Left renal pelvis (tissue), 4 donors: Measurements from ENCODE around the gene MARK2. TPM values are rescaled to one million over a fixed set of nuclear protein-coding genes. Genes with fewer than 3 reads are reported as not detected.

Experiments
- DNase-seq, 4 donors: peaks; one replicate each; pipeline ENCODE4 v3.0.0-alpha.2; 2013; ENCODE audit warnings: low read depth in 4 of 4, low spot score in 3 of 4
- polyA plus RNA-seq, 4 donors: library from polyadenylated mRNA; unstranded; fragments of 120-200 nt; gene quantifications; one replicate each; pipeline ENCODE4 v1.2.1, GENCODE V29; 2013; ENCODE audit not compliant: insufficient read length in 4 of 4

MARK2 gene
- polyA plus RNA-seq, 4 donors, result 25.7 to 41.3 (median 36.5) TPM

DNA sequence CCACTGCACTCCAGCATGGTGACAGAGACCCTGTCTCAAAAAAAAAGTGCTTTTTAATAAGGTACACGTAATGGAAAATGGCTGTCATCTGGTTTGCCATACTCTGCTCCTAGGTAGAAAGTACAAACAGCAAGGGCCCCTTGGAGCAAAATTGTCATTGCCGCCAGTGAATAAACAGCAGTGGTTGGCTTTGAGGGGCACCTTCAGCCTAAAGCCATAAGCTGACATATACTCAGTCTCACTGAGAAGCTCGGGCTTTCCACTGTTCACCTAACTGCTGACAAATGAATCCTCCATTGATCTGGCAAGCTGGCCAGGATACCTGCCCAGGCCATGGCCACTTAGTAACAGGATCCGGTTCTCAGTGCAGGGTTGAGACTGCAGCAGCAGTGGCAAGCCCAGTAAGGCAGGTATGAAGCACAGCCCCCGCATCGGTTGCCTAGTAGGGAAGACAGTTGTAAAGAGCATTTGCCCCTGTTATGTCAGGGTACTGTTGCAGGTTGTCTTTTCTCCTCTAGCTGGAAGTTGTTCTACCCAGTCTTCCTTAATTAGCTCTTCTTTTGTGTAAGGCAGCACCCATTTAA is 38.8 kb downstream of the MARK2 start:
- DNase-seq, result no peak

DNA sequence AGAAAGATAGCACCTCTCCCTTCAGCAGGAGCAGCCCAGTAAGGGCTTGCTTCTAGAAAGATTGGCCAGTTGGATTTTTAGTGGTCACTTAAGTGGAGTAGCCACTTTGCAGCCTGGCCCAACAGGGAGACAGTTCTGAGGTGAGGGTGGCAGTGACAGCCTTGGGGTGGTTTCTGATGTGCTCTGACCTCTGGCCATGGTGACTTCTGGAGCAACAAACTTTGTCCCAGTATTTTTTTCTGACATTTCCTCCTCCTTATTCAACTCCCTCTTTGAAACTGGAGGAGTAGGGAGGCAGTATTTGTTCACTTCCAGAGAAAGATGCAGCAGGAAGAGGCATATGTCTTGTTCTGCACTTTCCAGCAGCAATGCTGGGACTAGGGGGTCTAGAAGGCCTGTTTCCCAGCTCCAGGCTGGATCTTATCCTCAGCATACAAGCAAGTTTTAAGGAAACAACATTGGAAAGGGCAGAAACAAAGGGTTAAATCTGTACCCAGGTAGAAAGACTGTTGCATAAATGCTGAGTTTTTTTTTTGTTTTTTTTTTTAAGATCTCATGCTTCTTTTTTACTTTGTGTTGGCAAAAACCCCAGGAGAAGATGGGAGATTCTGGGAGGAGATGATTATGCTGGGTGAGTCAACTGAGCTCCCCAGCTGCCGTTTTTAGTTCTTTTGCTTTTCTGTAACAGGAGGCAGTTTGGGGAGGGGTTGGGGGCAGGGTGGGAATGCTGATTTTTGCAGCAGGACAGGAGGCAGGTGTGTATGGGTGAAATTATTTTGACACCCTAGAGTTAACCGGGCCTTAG is 40.9 kb downstream of the MARK2 start:
- no peak for DNase-seq

DNA sequence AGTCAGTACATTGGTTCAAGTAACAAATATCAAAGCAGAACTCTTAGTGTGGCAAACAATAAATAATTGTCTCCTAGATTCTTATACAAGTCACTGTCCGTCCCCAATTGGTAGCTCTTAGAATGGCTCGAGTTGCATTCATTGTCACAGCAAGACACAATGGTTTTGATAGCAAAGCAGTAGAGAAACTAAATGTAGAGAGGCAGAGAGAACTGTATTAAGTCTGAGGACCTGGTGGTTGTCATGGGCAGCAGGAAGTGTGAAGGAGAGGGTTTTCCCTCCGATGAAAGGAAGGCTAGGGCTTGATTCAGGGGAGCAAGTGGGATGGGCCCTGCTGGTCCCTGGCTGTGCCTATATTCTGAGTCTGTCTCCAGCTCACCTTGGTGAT is 41.5 kb downstream of the MARK2 start:
- DNase-seq, result no peak

DNA sequence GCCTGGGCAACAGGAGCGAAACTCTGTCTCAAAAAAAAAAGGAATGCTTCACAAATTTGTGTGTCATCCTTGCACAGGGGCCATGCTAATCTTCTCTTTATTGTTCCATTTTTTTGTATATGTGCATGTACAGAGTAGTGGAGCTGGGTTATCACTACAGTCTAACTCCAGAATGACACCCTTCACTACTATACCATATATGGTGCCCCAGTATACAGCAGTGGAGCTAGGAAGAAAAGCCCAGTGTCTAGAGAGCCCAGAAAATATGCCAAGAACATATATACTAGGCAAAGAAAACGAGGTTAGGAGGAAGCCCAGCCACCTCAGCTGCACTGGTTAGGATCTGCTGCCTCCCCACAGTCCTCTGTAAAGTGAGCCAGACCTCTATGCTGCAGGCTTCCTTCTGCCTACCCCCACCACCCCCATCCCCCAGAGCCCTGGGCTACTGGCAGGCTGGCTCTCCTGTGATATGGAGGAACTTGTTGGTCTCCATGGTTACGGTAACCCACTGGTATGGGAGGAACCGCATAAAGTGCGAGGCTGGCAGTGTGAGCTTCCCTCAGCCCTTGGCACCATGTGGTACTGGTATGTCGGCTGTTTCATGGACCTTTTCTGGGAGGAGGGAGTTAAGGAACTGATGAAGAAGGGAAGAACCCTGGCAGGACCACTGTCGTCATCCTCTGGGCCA is 43.8 kb downstream of the MARK2 start:
- DNase-seq, result no peak

DNA sequence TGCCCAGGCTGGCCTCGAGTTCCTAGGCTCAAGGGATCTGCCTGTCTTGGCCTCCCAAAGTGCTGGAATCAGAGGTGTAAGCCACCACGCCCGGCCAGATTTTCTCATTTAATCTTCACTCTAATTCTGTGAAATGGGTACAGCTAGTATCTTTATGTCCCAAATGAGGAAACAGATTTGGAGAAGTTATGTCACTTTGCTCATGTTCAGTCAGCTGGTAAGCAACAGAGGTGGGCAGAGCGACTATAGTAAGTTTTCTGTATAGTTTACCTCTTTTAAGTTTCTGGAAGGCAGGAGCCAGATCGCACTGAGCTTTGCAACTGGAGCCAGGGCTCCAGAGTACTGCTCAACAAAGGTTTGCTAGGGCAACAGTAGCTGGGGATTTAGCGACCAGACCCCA is 44.9 kb downstream of the MARK2 start:
- no peak for DNase-seq

DNA sequence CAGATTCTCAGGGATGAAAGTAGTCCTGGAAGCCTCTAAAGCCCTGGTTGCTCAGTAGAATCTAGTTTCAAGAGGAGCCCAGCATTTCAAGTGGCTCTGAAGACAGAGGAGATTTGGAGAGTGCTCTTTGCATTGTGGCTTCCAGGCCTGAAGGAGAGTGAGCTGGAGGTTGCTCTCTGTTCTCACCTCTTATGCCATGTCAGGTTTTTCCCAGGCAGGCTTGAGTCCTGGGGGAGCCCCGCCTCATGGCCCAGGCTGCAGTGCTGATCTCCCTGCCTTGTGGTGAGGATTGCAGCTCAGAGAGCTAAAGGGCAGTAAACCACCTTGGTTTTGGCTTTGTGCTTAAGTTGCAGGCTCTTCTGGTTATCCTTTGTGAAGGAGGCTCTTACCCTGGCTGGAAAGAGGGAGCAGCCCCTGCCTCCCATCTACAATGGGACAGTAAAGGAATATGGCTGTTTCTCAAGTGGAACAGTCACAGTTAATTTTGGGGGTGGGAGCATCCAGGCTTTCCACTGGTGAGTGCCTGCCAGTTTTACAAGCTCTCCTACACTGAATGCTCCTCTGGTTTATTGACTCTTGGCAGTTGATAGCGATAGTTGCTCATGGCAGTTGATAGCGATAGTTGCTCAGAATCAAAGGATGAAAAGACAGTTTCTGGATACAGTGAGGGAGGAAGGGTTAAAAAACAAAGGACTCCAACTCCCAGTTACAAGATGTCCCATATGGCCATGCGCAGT is 45.5 kb downstream of the MARK2 start:
- no peak for DNase-seq

DNA sequence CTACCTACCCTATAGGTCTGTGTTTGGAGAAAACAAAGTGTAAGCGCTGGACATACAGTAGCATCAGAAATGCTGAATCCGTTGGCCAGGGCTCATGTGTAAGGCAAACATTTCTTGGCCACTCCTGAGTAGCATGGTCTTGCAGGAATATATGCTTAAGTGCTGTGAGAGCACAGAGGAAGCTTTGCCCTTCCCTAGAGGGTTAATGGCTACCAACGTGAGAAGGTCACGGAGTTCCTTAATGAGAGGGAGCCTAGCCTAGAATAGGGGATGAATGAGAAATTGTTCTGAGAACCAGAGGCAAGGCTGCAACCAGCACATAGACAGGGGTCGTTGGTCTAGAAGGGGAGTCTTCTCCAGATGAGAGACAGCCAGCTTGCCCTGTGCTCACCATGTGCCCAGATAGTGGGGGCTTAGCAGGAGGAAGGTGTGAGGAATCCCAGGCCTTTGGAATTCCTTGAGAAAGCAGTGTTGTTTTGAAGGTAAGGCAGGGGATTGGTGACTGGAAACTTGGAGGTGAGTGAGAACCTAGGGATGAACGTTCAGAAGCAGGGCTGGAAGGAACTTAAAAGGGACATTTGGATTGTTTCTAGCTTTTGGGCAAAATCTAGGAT is 48.6 kb downstream of the MARK2 start:
- no peak for DNase-seq

DNA sequence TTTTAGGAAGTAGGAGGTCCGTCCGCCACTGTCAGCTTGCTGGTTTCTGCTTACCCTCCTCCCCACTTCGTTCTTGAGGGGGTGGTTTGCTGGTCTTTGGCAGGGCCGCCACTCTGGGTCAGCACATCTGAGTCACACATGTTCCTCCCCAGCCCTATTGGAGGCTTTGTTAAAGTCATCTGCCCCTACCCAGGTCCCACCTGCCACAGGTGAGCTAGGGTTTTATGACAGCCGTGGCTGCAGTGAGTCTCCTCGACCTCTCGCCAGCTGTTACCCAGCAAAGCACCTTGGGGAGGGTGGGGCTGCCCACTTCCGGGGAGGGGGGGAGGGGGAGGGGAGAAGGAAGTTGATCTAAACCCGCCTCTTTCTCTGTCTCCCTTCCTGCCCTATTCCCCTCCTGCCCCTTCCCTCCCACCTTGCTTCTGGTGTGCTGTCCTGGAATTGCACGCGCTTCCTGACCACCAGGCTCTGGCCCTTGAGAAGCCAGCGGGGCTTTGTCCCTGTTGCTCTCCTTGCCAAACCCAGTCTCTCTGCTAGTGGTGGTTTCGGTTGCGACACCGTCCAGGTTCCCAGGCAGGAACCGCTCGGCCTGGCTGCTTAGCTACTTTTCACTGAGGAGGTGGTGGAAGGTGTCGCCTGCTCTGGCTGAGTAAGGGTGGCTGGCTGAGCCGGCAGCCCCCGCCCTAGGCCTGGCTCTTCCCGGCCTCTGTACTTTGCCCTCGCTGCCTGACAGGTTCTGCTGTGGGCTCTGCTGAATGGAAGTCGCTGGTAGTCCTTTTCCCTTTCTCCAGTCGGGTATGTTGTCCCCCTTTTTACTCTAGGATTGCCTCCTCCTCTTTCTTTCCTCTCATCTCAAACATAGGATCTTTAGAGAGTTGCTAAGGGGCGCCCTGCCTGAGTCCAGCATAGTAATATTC is 49.5 kb downstream of the MARK2 start:
- DNase-seq, result no peak

DNA sequence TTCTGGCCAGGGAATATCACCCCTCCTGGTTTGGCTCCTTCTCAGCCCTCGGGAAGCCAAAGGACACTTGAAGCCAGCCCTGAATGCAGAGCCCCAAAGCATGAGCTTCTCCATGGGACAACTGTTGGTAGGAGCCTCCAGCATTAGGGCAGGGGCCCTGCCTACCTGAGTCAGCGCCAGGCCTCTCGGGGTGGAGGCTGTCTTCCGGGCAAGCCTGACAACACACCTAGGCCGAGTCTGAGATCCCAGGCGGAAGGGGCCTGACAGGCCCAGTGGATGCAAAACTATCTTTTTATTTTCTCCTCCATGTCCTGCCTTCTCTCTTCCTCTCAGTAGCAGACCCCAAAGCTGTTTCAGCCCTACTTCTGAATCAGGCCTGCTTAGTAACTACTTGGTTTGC is 50.4 kb downstream of the MARK2 start:
- DNase-seq, result no peak

DNA sequence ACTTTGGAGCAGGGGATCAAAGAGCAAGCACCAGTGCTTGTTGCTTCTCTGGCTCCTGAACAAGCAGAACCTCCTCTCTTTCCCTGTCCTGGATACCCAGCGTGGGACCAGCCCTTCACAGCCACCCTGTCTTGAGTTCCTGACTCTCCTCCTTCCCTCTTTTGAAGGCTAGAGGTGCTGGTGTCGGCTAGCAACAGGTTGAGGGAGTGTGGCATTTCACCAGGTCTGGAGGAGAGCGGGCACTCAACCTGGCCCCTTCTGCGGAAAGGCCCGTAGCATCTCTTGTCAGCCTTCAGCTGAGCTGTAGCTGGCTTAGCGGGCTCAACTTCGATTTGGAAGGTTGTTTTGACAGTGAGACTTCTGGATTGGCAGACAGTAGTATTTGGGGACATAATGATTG is 51.5 kb downstream of the MARK2 start:
- DNase-seq, result no peak

DNA sequence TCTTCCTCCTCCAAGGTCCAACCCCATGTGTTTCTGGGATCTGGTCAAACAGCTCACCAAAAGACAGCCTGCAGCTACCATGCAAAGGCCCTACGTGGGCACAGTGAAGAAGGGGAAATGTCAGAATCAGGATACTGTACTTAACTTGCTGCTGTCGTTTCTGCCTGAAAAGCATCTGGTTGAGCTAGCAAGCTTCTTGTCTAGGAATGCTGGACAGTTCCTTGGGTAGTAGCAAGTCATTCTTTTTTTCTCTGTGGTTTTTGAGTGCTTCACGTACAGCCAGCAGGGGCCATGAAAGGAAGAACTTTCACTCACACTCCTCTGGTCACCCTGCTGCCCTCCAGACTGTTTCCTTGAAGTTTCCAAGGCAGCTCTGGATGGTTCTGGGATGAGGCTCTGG is 53.3 kb downstream of the MARK2 start:
- no peak for DNase-seq

DNA sequence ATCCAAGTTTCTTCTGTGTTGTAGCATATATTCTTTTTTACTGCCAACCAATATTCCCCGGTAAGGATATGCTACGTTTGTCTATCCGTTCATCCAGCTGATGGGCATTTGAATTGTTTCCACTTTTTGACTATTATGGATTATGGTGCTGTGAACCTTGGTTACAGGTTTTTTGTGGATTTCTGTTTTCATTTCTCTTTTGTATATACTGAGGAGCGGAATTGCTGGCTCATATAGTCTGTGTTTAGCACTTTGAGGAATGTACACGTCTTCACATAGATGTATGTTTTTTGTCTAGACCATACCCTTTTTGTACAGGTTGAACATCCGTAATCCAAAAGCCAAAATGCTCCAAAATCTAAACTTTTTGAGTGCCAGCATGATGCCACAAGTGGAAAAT is 54.4 kb downstream of the MARK2 start:
- no peak for DNase-seq

DNA sequence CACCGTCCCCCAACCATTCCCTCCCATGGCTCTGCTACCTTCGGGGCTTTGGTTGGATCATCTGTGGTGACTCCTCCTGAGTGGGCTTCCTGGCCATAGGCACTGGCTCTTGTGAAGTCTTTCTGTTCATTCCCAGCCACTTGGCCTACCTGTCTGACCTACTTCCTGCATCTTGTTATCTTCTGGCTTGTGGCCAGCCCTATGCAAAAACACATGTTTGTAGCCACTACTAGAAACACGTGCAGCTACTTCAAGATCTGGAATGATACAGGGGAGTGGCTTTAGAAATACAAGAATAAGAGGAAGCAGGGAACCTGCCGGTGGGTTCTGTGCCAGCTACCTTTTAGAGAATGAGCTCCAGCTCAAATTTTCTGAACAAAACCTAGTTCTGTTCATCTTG is 57.2 kb downstream of the MARK2 start:
- DNase-seq, result no peak

DNA sequence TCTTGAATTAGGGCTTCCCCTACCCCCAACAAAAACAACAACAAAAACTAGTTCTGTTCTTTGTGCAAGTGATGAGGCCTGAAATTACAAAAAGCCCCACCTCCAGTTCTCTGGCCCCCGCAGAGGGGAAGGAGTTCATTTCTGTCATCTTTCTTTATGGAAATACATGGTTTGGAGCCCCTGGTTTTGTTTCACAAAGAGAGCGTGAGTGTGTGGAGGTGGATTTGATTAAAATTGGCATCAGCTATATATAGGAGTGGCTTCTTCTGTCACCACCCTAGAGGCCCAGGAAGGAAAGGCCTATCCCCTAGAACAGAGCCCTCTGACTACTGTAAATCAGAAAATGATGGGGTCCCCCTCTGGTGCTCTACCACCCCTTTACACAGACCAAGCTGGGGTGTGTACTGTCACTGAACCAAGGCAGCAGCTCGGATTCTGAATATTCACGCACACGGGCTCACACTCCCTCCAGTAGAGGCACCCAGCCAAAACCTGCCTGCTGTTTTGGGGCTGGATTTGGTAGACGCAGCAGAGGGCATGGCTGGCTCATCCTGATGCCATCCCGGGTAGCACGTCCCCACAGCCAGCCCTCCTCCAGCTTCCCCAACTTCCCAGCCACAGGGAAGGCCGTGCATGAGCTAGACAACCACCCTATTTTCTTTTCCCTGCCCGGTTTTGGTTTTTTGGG is 58.7 kb downstream of the MARK2 start:
- no peak for DNase-seq

DNA sequence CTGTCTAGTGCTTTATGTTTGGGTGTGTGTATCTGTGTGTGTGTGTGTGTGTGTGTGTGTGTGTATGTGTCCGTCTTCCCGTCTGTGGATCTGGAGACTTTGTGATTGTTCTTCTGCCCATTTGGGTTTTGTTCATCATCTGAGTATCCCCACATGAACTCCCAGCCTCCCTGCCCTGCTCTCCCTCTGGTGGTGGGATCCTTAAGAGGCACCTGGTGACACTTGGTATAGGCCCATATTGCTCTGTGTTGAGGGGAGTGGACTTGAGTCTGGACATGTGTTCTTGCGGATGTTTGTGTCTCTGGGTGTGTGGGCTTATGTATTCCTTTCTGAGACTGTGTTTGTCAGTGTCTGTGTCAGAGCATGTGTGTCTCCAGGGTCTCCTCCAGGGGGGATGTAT is 62.8 kb downstream of the MARK2 start:
- no peak for DNase-seq

DNA sequence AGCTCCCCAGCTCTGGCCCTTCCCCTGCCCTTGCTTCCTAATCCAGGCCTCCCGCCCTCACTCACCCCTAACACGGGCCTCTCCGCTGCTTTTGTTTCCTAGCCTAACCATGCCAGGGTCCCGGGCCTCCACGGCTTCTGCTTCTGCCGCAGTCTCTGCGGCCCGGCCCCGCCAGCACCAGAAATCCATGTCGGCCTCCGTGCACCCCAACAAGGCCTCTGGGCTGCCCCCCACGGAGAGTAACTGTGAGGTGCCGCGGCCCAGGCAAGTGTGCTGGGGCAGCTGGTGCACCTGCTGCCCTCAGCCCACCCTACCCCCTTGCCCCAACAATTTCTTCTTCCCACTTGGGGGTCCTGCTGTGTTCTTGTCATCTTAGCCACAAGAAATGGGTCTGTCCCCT is 65.0 kb downstream of the MARK2 start:
- DNase-seq, result no peak

DNA sequence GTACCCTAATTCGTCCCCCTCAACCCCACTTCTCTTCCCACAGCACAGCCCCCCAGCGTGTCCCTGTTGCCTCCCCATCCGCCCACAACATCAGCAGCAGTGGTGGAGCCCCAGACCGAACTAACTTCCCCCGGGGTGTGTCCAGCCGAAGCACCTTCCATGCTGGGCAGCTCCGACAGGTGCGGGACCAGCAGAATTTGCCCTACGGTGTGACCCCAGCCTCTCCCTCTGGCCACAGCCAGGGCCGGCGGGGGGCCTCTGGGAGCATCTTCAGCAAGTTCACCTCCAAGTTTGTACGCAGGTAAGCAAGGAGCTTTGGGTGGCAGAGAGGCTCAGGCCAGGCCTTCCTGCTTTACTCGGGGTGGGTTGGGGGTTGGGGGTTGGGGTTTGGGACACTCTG is 65.8 kb downstream of the MARK2 start:
- DNase-seq, result no peak

DNA sequence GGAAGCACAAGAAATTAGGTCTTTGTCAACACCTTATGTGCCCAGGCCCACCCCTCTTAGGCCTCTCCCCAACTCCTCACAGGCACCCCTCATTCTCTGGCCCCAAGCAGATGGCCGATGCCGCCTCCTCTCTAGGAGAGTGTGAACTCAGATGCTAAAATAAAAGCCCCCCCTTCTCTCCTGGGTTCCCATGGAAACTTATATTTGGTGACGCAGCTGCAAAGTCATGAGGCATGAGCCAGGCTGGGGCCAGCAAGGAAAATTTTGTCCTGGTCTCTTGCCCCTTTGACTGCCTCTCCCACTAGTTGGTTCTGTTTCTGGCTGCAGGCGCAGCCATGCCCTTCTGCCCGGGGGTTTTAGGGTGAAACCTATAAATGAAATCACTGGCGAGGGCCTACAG is 66.3 kb downstream of the MARK2 start:
- DNase-seq, result no peak

DNA sequence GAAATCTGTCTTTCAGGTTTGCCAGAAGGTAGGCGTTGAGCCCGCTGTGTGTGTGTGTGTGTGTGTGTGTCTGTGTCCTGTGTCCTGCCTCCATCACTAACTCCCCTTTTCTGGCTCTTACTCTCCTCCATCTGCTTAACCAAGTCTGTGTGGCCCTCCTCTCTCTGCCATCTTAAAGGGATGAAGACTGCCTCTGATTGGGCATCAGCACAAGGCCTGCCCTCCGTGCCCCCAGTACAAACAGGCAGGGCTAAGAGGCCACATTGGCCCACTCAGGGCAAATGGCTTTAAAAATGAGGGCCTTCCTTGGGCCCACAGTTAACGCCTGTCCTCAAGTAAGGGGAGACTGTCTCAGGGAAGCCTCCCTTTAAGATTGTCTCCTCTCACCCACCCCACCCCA is 67.2 kb downstream of the MARK2 start:
- DNase-seq, result no peak
